ENCODE measurements around the gene KTI12.

DNA sequence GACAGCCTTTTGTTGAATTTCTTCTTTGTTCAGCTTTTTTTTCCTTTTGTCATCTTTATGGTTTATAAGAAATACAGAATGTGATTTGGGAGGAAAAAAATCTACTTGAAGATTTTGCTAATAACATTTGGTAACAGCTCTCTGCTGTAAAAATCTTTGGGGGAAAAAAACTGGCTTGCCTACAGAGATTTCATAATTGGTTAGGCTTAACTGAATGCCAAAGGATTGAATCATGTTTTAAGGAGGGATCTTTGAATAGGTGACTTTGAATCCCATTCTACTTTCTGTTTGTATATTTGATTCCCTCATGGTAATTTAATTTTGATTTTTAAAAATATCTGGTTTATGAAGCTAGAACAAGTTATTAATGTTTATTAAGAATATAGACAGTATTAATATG is 25.7 kb upstream of the KTI12 start:
- TF ChIP-seq, protein P1, sequence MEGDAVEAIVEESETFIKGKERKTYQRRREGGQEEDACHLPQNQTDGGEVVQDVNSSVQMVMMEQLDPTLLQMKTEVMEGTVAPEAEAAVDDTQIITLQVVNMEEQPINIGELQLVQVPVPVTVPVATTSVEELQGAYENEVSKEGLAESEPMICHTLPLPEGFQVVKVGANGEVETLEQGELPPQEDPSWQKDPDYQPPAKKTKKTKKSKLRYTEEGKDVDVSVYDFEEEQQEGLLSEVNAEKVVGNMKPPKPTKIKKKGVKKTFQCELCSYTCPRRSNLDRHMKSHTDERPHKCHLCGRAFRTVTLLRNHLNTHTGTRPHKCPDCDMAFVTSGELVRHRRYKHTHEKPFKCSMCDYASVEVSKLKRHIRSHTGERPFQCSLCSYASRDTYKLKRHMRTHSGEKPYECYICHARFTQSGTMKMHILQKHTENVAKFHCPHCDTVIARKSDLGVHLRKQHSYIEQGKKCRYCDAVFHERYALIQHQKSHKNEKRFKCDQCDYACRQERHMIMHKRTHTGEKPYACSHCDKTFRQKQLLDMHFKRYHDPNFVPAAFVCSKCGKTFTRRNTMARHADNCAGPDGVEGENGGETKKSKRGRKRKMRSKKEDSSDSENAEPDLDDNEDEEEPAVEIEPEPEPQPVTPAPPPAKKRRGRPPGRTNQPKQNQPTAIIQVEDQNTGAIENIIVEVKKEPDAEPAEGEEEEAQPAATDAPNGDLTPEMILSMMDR (IDR thresholded peaks at IDR 0.05; ENCODE audit: low read depth, low read length, missing input control): no peak
- no peak for TF ChIP-seq YY1 (IDR thresholded peaks at IDR 0.05)
- TF ChIP-seq, protein P2, sequence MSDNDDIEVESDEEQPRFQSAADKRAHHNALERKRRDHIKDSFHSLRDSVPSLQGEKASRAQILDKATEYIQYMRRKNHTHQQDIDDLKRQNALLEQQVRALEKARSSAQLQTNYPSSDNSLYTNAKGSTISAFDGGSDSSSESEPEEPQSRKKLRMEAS (IDR thresholded peaks at IDR 0.05): no peak
- TF ChIP-seq TAF1 (conservative IDR thresholded peaks at IDR 0.05): no peak
- TF ChIP-seq, protein P3, sequence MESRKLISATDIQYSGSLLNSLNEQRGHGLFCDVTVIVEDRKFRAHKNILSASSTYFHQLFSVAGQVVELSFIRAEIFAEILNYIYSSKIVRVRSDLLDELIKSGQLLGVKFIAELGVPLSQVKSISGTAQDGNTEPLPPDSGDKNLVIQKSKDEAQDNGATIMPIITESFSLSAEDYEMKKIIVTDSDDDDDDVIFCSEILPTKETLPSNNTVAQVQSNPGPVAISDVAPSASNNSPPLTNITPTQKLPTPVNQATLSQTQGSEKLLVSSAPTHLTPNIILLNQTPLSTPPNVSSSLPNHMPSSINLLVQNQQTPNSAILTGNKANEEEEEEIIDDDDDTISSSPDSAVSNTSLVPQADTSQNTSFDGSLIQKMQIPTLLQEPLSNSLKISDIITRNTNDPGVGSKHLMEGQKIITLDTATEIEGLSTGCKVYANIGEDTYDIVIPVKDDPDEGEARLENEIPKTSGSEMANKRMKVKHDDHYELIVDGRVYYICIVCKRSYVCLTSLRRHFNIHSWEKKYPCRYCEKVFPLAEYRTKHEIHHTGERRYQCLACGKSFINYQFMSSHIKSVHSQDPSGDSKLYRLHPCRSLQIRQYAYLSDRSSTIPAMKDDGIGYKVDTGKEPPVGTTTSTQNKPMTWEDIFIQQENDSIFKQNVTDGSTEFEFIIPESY (IDR thresholded peaks at IDR 0.05): no peak
- TF ChIP-seq SP1 (IDR thresholded peaks at IDR 0.05): no peak
- TF ChIP-seq HNF4A (conservative IDR thresholded peaks at IDR 0.05): no peak
- no peak for TF ChIP-seq GABPA (IDR thresholded peaks at IDR 0.05 in 1 of 2, conservative IDR thresholded peaks at IDR 0.05 in 1 of 2)
- no peak for TF ChIP-seq RAD21 (IDR thresholded peaks at IDR 0.05)
- TF ChIP-seq, protein P4, sequence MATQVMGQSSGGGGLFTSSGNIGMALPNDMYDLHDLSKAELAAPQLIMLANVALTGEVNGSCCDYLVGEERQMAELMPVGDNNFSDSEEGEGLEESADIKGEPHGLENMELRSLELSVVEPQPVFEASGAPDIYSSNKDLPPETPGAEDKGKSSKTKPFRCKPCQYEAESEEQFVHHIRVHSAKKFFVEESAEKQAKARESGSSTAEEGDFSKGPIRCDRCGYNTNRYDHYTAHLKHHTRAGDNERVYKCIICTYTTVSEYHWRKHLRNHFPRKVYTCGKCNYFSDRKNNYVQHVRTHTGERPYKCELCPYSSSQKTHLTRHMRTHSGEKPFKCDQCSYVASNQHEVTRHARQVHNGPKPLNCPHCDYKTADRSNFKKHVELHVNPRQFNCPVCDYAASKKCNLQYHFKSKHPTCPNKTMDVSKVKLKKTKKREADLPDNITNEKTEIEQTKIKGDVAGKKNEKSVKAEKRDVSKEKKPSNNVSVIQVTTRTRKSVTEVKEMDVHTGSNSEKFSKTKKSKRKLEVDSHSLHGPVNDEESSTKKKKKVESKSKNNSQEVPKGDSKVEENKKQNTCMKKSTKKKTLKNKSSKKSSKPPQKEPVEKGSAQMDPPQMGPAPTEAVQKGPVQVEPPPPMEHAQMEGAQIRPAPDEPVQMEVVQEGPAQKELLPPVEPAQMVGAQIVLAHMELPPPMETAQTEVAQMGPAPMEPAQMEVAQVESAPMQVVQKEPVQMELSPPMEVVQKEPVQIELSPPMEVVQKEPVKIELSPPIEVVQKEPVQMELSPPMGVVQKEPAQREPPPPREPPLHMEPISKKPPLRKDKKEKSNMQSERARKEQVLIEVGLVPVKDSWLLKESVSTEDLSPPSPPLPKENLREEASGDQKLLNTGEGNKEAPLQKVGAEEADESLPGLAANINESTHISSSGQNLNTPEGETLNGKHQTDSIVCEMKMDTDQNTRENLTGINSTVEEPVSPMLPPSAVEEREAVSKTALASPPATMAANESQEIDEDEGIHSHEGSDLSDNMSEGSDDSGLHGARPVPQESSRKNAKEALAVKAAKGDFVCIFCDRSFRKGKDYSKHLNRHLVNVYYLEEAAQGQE (IDR thresholded peaks at IDR 0.05): no peak
- TF ChIP-seq RXRA (IDR thresholded peaks at IDR 0.05): no peak
- TF ChIP-seq JUND (IDR thresholded peaks at IDR 0.05): no peak
- no peak for TF ChIP-seq EGR1 (IDR thresholded peaks at IDR 0.05; ENCODE audit: low read depth in 2 of 2)

All from liver (tissue), 3 donors.